ENCODE results near the gene KRT86.

DNA sequence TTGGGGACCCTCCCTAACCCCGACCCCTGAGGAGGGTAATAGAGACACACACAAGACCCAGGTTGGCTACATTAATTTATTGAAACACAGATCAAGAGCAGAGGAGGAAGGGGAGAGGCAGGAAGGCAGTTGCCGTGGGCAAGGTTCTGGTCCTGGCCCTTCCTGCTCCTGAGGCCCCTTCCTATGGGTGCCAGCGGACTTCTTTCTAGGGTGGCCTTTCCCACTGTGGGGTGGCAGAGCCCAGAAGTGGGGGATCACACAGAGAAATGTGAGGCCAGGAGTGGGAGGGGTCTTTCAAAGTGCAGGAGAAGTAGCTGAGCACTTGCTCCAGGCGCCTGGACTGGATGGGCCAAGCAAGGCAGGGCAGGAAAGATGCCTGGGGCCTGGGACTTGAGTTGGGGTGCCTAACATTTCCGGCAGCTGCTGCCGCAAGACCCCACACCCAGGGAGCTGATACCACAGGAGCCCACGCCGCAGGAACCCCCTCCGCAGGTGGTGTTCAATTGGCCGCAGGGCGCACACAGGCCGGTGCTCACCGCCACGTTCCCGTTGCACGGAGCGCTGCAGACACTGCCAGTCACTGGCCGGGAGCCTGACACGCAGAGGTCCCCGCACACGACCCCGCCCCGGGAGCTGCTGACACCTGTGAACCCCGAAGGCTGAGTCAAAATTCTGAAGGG, 11.5 kb downstream of the KRT86 start:
- TF ChIP-seq TAF1 (IDR thresholded peaks at IDR 0.05; ENCODE audit: low read depth), result no peak
- no peak for TF ChIP-seq EGR1 (IDR thresholded peaks at IDR 0.05)
